C4-2B (cell line): ENCODE data around the gene MCEE.

ENCODE experiments used
- CTCF ChIP-seq: fragments of 450-650 bp; conservative IDR thresholded peaks from 2 replicates; pipeline ENCODE4 v1.5.1; 2017; ENCODE audit warnings: mild to moderate bottlenecking
- ZFX ChIP-seq: fragments of 450-650 bp; IDR thresholded peaks from 2 replicates; pipeline ENCODE4 v1.6.1; 2017

- TF ChIP-seq CTCF (no peak), ZFX (no peak)
Measured at GRCh38 chr2:71133603-71134002, 3.6 kb upstream of the MCEE start.
